ENCODE measurements around the gene ATXN7L2.

DNA sequence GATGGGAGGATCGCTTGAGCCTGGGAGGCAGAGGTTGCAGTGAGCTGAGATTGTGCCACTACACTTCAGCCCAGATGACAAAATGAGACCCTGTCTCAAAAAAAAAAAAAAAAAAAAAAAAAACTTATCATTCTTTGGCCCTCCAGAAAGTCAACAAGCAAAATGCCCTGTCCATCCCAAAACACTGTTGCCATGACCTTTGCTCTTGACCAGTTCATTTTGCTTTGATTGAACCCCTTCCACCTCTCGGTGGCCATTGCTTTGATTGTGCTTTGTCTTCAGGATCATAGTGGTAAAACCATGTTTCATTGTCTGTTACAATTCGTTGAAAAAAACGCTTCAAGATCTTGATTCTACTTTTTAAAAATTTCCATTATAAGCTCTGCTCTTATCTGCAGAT is 25.9 kb upstream of the ATXN7L2 start:
- TF ChIP-seq, protein P1, sequence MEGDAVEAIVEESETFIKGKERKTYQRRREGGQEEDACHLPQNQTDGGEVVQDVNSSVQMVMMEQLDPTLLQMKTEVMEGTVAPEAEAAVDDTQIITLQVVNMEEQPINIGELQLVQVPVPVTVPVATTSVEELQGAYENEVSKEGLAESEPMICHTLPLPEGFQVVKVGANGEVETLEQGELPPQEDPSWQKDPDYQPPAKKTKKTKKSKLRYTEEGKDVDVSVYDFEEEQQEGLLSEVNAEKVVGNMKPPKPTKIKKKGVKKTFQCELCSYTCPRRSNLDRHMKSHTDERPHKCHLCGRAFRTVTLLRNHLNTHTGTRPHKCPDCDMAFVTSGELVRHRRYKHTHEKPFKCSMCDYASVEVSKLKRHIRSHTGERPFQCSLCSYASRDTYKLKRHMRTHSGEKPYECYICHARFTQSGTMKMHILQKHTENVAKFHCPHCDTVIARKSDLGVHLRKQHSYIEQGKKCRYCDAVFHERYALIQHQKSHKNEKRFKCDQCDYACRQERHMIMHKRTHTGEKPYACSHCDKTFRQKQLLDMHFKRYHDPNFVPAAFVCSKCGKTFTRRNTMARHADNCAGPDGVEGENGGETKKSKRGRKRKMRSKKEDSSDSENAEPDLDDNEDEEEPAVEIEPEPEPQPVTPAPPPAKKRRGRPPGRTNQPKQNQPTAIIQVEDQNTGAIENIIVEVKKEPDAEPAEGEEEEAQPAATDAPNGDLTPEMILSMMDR (IDR thresholded peaks at IDR 0.05; ENCODE audit: low read depth, low read length), result no peak
- TF ChIP-seq, protein P2, sequence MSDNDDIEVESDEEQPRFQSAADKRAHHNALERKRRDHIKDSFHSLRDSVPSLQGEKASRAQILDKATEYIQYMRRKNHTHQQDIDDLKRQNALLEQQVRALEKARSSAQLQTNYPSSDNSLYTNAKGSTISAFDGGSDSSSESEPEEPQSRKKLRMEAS (IDR thresholded peaks at IDR 0.05; ENCODE audit: low read depth, low read length), result no peak
- TF ChIP-seq POLR2A (IDR thresholded peaks at IDR 0.05; ENCODE audit: extremely low read depth, insufficient read length), result no peak
